Aorta (tissue), 5 donors: Measurements from ENCODE around the gene RAP2C. TPM values are rescaled to one million over a fixed set of nuclear protein-coding genes. Genes with fewer than 3 reads are reported as not detected.

Source experiments
- ATAC-seq: fragments of 200-7000 bp; cut with Tn5 transposase; one replicate; pipeline ENCODE4 v1.9.1; 2022; ENCODE audit warnings: moderate library complexity; ENCODE audit not compliant: low FRiP score
- DNase-seq, 2 donors: peaks; one replicate each; pipeline ENCODE4 v3.0.0-alpha.2; 2020
- H3K27ac ChIP-seq, 2 donors: one replicate each; pipeline ENCODE4 v1.5.1; 2013; ENCODE audit warnings: low read length in 2 of 2, mild to moderate bottlenecking in 2 of 2, moderate library complexity in 2 of 2, control low read depth in 1 of 2, inconsistent platforms in 1 of 2, low read depth in 1 of 2
- H3K27me3 ChIP-seq, 2 donors: one replicate each; pipeline ENCODE4 v1.6.1; 2013; ENCODE audit warnings: control low read depth in 1 of 2, low read length in 1 of 2, mild to moderate bottlenecking in 1 of 2, moderate library complexity in 1 of 2; ENCODE audit not compliant: insufficient read depth in 2 of 2, control insufficient read depth in 1 of 2
- H3K36me3 ChIP-seq, 2 donors: one replicate each; pipeline ENCODE4 v1.6.1; 2013; ENCODE audit warnings: control low read depth in 1 of 2, low read length in 1 of 2, mild to moderate bottlenecking in 1 of 2; ENCODE audit not compliant: insufficient read depth in 2 of 2, control insufficient read depth in 1 of 2
- H3K4me1 ChIP-seq, 2 donors: one replicate each; pipeline ENCODE4 v1.6.1; 2013; ENCODE audit warnings: low read length in 2 of 2, control low read depth in 1 of 2, mild to moderate bottlenecking in 1 of 2, moderate library complexity in 1 of 2; ENCODE audit not compliant: insufficient read depth in 2 of 2, control insufficient read depth in 1 of 2
- H3K4me3 ChIP-seq, 2 donors: one replicate each; pipeline ENCODE4 v1.5.1; 2013; ENCODE audit warnings: low read length in 2 of 2, control low read depth in 1 of 2, mild to moderate bottlenecking in 1 of 2
- H3K9me3 ChIP-seq: one replicate; pipeline ENCODE4 v1.6.1; 2013; ENCODE audit warnings: mild to moderate bottlenecking, low read length; ENCODE audit not compliant: control insufficient read depth
- WGBS, 2 donors: extraction: QIAGEN DNeasy Blood & Tissue Kit; methylation state at CpG; one replicate each; pipeline ENCODE4 v1.1.7; 2013; 5-methylcytosine and 5-hydroxymethylcytosine counted together
- intact Hi-C, 2 donors: fragments of 100-400 bp; cut with DNase I; formaldehyde crosslinking; loops; one replicate each; pipeline versions ENCODE4 v1.14.2 to v1.15.0; 2022
- long read RNA-seq, 2 donors: library from polyadenylated mRNA; unstranded; transcript quantifications; one replicate each; pipeline ENCODE4 v2.0.0, GENCODE V29; 2020 to 2021
- polyA plus RNA-seq, 2 donors: library from polyadenylated mRNA; stranded (reverse); fragments of 200-250 nt; gene quantifications; one replicate each; pipeline ENCODE4 v1.2.3, GENCODE V29; 2013
- total RNA-seq, 2 donors: library from RNA; stranded (reverse); fragmentation: NEBNext Ultra II Directional; extraction: Animal tissue kit (Norgen Biotek cat#: 25700); gene quantifications; one replicate each; pipeline ENCODE4 v1.2.1, GENCODE V29; 2021
- donor health status: healthy with polysubstance abuse.
- donor health status: Bipolar disorder and iron deficiency.
- donor health status: DM: no; HTN: no; CAD: no.
- donor health status: DM: no; HTN: no; CAD: no.
- donor health status: DM: yes; HTN: yes; CAD: no.

The RAP2C gene
- total RNA-seq: 10 to 100 TPM; 22.2 to 24.7 TPM
- 10 to 100 TPM; 11.8 to 12.9 TPM for polyA plus RNA-seq
- long read RNA-seq, donor 1, partial matches to known transcripts: 4 of 18 reads
- long read RNA-seq, donor 1, other reads (novel, unspliced or antisense): 14 of 18 reads
- long read RNA-seq, donor 2, partial matches to known transcripts: 5 of 10 reads
- long read RNA-seq, donor 2, other reads (novel, unspliced or antisense): 4 of 10 reads

DNA sequence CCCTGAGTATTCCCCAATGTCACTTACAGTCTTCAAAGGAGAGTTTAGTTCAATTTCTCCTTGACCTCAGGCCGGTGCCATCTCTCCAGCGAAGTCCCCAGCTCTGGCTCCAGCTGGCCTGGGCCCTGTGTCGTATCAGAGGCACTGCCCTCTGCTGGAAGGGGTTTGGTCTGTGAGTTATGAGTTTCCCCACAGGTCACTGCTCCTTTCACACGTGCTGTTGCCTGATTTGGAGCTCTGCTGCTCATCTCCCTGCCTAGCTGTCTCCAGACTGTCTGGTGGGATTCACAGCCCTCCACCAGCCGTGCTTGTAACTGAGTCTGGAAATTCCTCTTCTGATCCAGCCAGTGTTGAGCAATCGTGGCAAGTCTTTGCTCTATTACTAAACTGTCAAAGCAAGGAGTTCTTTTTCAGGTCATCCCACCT, at the start of gene RAP2C:
Gene RAP2C, minus strand, starts transcription at position 105 of the 426 bp plus-strand sequence. CDS start 2,179 bp downstream, outside the sequence.
- H3K9me3 ChIP-seq: no peaks in the 10 kb centered on the region
- H3K36me3 ChIP-seq: no peaks in the 10 kb centered on the region
- no peaks in the 10 kb centered on the region for H3K27me3 ChIP-seq
- intact Hi-C loops: loop anchor here (2.0 to 10.0 kb wide), 4 partner anchors 117 to 265 kb away; partner anchors contain the start of genes MBNL3 (in 1 of the 2) and STK26 (in 1 of the 2)
- H3K4me3 ChIP-seq: peak within 1 kb of the TSS; percentile 56 to 85
- DNase-seq (peak; percentile 81 to 87), ATAC-seq (peak; percentile 85)
- 1 to 18% methylated on average over 6 of the region's 6 CpGs for WGBS, 2 donors
- peak within 1 kb of the TSS; percentile 3 to 76 for H3K27ac ChIP-seq
- H3K4me1 ChIP-seq: no peaks in the 10 kb centered on the region

DNA sequence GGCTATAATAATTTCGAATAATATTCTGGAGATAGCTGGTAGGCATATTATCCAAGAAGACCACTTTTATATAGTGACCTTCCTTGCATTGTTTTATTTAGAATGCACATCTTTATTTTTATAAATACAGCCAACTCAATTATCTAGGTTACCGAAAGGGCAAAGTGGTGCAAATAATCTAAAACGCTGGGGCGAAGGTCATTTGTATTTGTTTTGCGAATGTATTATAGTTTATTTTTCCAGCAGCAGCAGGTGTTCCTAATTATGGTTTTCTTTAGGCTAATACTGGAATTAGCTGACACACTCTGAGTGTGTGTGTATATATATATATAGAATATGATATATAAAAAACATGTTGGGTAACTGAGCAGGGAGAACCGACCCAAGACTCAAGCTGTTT, 48.1 kb upstream of the RAP2C start:
- DNase-seq: no peak
- intact Hi-C loops: no loop called here
- no peak overlapping the region for H3K27ac ChIP-seq
- no peaks in the 10 kb centered on the region for H3K9me3 ChIP-seq
- WGBS, 2 donors: 82 to 89% methylated on average over 6 of the region's 6 CpGs
- no peaks in the 10 kb centered on the region for H3K4me1 ChIP-seq
- no peak overlapping the region for H3K4me3 ChIP-seq
- ATAC-seq: no peak
- H3K27me3 ChIP-seq: no peaks in the 10 kb centered on the region
- no peaks in the 10 kb centered on the region for H3K36me3 ChIP-seq

DNA sequence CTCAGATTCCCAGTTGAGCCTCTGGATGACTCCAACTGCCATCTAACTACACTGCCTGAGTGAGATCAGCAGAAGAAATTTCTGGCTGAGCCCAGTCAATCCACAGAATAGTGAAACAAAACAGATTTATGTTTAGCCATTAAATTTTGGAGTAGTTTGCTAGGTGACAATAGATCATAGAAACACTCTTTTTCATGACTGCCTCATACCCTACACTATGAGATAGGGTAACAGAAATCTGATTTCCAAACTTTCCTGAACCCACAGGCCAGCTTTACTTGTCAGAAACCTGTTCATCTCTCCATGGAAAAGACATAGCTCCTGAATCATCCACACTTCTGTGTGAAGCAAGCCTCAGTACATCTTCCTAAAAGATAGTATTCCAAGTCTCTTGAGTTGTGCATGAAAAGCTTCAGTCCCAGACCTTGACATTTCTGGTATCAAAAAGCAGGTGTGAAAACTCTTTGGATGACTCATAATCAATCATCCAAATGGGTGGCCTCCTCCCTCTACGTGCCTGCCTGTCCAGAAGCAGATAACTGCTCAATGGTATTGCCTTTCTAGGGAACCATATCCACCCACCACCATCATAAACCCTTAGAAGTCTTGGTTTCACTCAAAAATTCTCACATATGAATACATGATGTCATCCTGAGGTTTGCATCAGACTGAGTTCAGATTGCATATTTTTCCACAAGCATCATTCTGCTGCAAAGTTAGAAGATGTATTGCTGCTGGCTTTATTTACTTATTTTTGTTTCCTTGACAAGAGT, 47.5 kb upstream of the RAP2C start:
- no peaks in the 10 kb centered on the region for H3K36me3 ChIP-seq
- 29 to 69% methylated on average over 1 of the region's 1 CpG for WGBS, 2 donors
- H3K27ac ChIP-seq: no peak overlapping the region
- intact Hi-C loops: no loop called here
- no peaks in the 10 kb centered on the region for H3K4me1 ChIP-seq
- ATAC-seq (no peak), DNase-seq (no peak)
- no peaks in the 10 kb centered on the region for H3K9me3 ChIP-seq
- H3K4me3 ChIP-seq: no peak overlapping the region
- no peaks in the 10 kb centered on the region for H3K27me3 ChIP-seq

DNA sequence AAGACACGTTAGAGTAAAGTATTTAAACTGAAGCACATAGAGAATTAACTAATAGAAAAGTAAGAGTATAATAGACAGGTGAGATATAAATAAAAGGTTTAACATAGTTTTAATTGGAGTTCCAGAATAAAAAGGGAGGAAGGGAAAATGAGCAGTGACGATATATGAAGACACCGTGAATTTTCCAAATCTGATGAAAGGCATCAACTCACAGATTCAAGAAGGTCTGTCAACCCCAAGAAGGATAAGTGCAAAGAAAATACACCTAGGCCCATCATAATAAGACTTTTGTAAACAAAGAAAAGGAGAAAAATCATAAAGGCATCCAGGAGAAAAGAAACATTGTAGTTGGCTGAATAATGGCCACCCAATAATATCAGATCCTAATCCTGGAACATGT, 43.9 kb upstream of the RAP2C start:
- H3K9me3 ChIP-seq: no peaks in the 10 kb centered on the region
- ATAC-seq (no peak), DNase-seq (no peak)
- H3K27me3 ChIP-seq: no peaks in the 10 kb centered on the region
- no peaks in the 10 kb centered on the region for H3K36me3 ChIP-seq
- WGBS, 2 donors: 65 to 79% methylated on average over 3 of the region's 3 CpGs
- no peak overlapping the region for H3K4me3 ChIP-seq
- intact Hi-C loops: no loop called here
- no peaks in the 10 kb centered on the region for H3K4me1 ChIP-seq
- H3K27ac ChIP-seq: no peak overlapping the region

DNA sequence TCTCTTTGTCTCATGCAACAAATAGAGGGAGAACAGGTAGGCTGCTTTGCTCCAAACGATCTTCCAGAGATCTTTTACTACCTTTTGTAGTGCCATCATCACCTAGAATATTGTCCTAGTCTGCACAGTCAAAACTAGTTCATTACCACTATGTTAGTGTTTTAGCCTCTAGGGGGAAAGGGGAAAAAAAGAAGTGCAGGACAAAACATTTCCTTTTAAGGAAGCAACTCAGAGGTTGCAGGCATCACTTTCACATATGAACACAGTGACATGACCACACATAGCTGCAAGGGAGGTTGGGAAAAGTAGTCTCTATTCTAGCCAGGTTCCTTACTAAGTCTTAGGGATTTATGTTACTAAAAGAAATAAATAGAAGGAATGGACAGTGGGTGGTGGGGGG, 39.3 kb upstream of the RAP2C start:
- no peaks in the 10 kb centered on the region for H3K9me3 ChIP-seq
- 79 to 93% methylated on average over 1 of the region's 1 CpG for WGBS, 2 donors
- no peaks in the 10 kb centered on the region for H3K27me3 ChIP-seq
- no peak for DNase-seq
- no peaks in the 10 kb centered on the region for H3K36me3 ChIP-seq
- no peak overlapping the region for H3K27ac ChIP-seq
- no peak overlapping the region for H3K4me3 ChIP-seq
- intact Hi-C loops: no loop called here
- no peaks in the 10 kb centered on the region for H3K4me1 ChIP-seq
- ATAC-seq: no peak

DNA sequence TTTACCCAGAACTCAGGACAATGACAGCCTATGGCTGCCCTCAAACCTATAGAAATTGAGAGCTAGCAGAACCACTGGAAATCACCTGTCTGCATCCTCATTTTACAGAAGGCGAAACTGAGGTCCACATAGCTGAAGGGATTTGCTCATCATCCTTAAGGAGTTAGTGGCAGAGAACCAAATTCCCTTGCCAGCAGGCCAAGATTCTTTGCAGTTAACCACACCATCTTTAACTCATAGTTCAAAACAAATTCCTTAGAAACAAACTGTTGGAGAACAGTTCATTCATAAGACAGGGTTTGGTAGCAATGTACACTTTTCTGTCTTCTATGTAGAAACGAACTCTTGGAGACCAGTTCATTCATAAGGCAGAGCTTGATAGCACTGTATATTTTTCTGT, 37.9 kb upstream of the RAP2C start:
- WGBS, 2 donors: 65 to 86% methylated on average over 2 of the region's 2 CpGs
- intact Hi-C loops: no loop called here
- ATAC-seq: no peak

DNA sequence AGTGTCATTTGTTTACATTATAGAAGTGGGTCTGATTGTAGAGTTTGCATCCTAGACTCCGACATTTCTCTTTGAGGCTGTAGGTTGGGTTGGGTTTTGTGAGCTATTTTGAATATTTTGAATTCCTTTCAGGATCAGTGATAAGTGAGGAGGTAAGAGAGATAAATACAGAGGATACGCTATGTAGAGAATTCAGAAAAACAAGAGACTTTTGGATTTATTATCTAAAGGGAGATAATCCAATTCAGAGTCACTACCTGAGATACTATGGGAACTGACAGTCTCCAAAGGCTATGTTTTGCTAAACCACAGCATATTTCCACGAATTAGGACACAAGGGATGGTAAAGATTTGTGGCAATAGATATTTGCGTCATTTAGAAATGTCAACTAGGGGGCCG, 16.9 kb upstream of the RAP2C start:
- H3K9me3 ChIP-seq: no peaks in the 10 kb centered on the region
- no peaks in the 10 kb centered on the region for H3K36me3 ChIP-seq
- no peaks in the 10 kb centered on the region for H3K27me3 ChIP-seq
- intact Hi-C loops: no loop called here
- no peak overlapping the region for H3K4me3 ChIP-seq
- no peaks in the 10 kb centered on the region for H3K4me1 ChIP-seq
- ATAC-seq (no peak), DNase-seq (no peak)
- 85 to 95% methylated on average over 5 of the region's 5 CpGs for WGBS, 2 donors
- no peak overlapping the region for H3K27ac ChIP-seq

More for the DNA sequence above, 37.9 kb upstream of the RAP2C start:
- no peaks in the 10 kb centered on the region for H3K36me3 ChIP-seq
- H3K27ac ChIP-seq: no peak overlapping the region
- no peaks in the 10 kb centered on the region for H3K27me3 ChIP-seq
- DNase-seq: no peak
- H3K4me3 ChIP-seq: no peak overlapping the region
- H3K4me1 ChIP-seq: no peaks in the 10 kb centered on the region
- H3K9me3 ChIP-seq: no peaks in the 10 kb centered on the region

DNA sequence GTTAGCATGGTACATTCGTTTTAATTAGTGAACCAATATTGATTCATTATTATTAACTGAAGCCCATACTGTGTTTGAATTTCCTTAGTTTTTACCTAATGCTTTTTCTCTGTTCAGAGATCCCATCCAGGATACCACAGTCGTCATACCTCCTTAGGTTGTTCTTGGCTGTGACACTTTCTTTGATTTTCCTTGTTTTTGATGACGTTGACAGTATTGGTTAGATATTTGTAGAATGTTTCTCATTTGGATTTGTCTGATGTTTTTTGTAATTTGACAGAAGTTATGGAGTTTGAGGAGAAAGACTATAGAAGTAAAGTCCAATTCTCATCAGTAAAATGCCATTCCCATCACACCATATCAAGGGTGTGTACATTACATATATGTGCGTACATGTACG, 16.2 kb upstream of the RAP2C start:
- Histone ChIP-seq H3K27ac (no peak overlapping the region), H3K36me3 (no peaks in the 10 kb centered on the region), H3K4me3 (no peak overlapping the region), H3K27me3 (no peaks in the 10 kb centered on the region), H3K9me3 (no peaks in the 10 kb centered on the region), H3K4me1 (no peaks in the 10 kb centered on the region)
- WGBS, 2 donors: 71 to 92% methylated on average over 5 of the region's 5 CpGs
- no peak for ATAC-seq
- DNase-seq: no peak
- intact Hi-C loops: no loop called here

DNA sequence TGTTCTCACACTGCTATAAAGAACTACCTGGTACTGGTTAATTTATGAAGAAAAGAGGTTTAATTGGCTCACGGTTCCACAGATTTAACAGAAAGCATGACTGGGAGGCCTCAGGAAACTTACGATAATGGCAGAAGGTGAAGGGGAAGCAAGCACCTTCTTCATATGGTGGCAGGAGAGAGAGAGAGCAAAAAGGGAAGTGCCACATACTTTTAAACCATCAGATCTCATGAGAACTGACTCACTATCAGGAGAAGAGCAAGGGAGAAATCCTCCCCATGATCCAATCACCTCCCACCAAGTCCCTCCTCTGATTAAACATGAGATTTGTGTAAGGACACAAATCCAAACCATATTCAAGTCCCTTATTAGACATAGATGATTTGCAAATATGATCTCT, 12.3 kb upstream of the RAP2C start:
- no peak overlapping the region for H3K27ac ChIP-seq
- no peaks in the 10 kb centered on the region for H3K36me3 ChIP-seq
- no peak overlapping the region for H3K4me3 ChIP-seq
- 80 to 96% methylated on average over 2 of the region's 2 CpGs for WGBS, 2 donors
- H3K4me1 ChIP-seq: no peaks in the 10 kb centered on the region
- H3K9me3 ChIP-seq: no peaks in the 10 kb centered on the region
- DNase-seq (no peak), ATAC-seq (no peak)
- H3K27me3 ChIP-seq: no peaks in the 10 kb centered on the region
- intact Hi-C loops: no loop called here
